CD4-positive, alpha-beta T cell treated with Interleukin-2 at 100 ng/mL for 4 hours (primary cell): ENCODE results near the gene TAS2R42.

Source experiments
- DNase-seq: peaks from one replicate; pipeline ENCODE4 v3.0.0-alpha.2; 2020; ENCODE audit warnings: low spot score

The TAS2R42 gene

DNA sequence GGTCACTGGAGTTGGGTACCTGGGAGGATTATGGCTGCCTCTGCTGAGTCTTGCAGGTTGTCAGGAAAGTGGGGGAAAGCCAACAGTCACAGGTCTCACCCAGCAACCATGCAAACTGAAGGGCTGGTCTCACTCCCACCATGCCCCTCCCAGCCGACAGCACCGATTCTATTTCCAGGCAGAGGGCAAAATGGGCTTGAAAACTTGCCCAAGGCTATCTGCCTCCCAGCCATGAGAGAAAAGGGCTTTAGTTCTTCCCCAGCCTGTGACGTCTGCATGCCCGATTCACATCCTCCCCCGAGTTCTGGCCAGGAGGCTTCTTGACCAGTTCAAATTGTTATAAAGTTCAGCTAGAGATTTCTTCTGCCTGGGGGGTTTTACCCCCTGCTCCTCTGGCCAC lies 42.4 kb downstream of the TAS2R42 start:
- no peak for DNase-seq

GRCh38 chr12:11143352-11143751 lies 43.4 kb downstream of the TAS2R42 start:
- DNase-seq, result no peak

DNA sequence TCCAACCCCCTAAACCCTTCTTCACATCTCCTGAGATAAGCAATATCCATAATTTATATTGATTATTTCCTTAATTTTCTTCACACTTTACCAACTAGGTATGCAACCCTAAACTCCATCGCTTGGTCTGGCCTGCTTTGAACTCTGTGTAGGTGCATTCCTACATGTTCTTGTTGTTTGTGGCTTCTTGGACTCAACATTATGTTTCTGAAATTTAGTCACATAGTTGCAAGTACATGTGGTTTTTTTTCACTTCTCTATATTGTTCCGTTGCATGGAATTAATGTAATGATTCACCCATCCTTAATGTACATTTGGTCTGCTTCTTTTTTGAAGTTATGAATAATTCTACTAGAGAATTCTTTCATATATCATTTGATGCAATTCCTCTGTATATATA lies 50.7 kb downstream of the TAS2R42 start:
- DNase-seq, result no peak
